Dendritic cell treated with granulocyte-macrophage colony-stimulating factor and Interleukin-4, amounts not matched to agents 40 ng/mL and 50 ng/mL, for 4 days (primary cell): ENCODE measurements around the gene PPARG.
A peak's percentile ranks its signal among the peaks of the same experiment; 100 is the strongest.

Experiments
- H3K27ac Mint-ChIP-seq: one replicate; pipeline ENCODE4 v1.8.0; 2022; ENCODE audit warnings: mild to moderate bottlenecking, mixed read lengths
- H3K27me3 Mint-ChIP-seq: one replicate; pipeline ENCODE4 v1.8.0; 2022; ENCODE audit warnings: mild to moderate bottlenecking, mixed read lengths
- H3K36me3 Mint-ChIP-seq: one replicate; pipeline ENCODE4 v1.8.0; 2022; ENCODE audit warnings: low read depth, mixed read lengths
- H3K4me1 Mint-ChIP-seq: one replicate; pipeline ENCODE4 v1.8.0; 2022; ENCODE audit warnings: low read depth, mixed read lengths
- H3K4me3 Mint-ChIP-seq: one replicate; pipeline ENCODE4 v1.8.0; 2022; ENCODE audit warnings: mild to moderate bottlenecking, moderate library complexity, mixed read lengths
- H3K9me3 Mint-ChIP-seq: one replicate; pipeline ENCODE4 v1.8.0; 2022; ENCODE audit warnings: mixed read lengths
- intact Hi-C: fragments of 100-400 bp; cut with micrococcal nuclease; formaldehyde crosslinking; loops from one replicate; pipeline ENCODE4 v1.15.0; 2022

Gene PPARG

DNA sequence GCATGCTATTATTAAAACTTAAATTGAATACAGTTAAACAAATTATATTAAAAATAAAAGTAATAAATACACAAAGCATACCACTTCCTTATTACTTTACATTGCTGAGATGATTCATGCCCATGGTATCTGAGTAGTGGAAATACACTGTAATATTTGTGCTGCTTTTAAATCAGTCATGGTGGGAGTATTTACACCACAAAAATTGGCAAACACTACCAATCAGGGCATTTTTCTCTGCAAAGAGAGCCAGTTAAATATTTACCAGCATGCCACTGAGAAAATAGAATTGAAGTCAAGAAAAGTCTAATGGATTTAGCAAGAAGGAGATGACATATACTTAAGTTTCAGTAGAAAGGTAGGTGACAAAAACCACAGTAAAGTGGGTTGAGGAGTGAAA lies 19.6 kb downstream of the PPARG start:
- no peaks in the 10 kb centered on the region for H3K27me3 Mint-ChIP-seq
- H3K36me3 Mint-ChIP-seq = no peaks in the 10 kb centered on the region
- peak overlapping the region; percentile 57 for H3K27ac Mint-ChIP-seq
- H3K4me1 Mint-ChIP-seq = peaks cover 39% of the 10 kb centered on the region
- no peaks in the 10 kb centered on the region for H3K9me3 Mint-ChIP-seq
- intact Hi-C loops = no loop called here
- H3K4me3 Mint-ChIP-seq = no peak overlapping the region

DNA sequence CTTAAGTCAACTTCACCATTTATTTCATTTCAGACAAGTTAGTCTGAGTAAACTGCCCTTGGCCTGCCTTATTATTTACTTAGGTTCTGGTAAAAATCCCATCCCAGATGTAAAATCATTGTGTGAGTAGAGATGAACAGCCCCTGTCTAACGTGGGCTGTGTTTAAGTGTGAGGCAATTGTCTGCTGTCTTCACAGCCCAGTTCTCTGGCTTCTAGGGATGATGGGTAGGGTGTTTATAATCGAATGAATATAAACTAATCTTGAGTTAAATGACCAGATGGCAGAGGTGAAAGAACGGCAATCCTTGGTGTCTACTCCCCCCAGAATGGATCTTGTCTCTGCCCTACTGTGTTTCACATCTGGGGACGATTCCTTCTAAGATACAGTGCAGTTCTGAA lies 20.8 kb downstream of the PPARG start:
- Mint-ChIP-seq H3K27ac (no peak overlapping the region), H3K9me3 (no peaks in the 10 kb centered on the region), H3K36me3 (peaks cover 5% of the 10 kb centered on the region), H3K4me3 (no peak overlapping the region), H3K4me1 (peaks cover 30% of the 10 kb centered on the region), H3K27me3 (no peaks in the 10 kb centered on the region)
- intact Hi-C loops = no loop called here

DNA sequence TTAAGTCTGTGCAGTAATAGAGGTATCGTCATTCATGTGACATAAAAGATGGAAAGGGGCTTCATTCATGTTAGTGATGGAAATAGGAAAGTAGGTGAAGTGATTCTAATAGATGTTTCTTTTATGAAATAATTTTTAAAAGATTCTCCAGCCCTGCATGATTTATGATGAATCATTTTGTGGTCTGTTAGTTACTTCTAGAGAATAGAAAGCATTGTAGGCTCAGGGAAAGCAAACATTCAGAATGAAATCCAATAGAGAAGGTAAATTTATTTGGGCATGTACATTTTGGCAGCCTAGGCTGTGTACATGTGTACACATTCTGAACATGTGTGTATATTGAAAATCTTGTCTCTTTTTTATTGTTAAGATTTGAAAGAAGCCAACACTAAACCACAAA lies 23.1 kb downstream of the PPARG start:
- peaks cover 21% of the 10 kb centered on the region for H3K36me3 Mint-ChIP-seq
- H3K4me1 Mint-ChIP-seq = peaks cover 41% of the 10 kb centered on the region
- intact Hi-C loops = no loop called here
- no peaks in the 10 kb centered on the region for H3K27me3 Mint-ChIP-seq
- no peak overlapping the region for H3K4me3 Mint-ChIP-seq
- H3K9me3 Mint-ChIP-seq = no peaks in the 10 kb centered on the region
- H3K27ac Mint-ChIP-seq = no peak overlapping the region

DNA sequence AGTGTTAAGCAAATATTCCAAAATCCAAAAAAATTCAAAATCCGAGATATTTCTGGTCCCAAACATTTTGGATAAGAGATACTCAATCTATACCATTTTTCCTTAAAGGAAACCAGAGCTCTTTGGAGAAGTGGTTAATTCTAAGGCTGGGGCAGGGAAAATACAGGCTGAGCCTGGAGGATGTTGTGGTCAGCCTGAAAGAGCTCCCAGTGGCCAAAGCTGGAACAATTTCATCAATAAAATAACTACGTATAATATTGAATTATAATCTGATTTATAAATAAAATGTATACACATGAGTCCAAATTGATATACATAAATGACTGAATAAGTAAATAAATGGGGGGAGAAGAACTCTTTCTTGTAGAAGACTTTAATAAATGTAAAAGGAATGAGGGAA lies 24.6 kb downstream of the PPARG start:
- Mint-ChIP-seq H3K27ac (no peak overlapping the region), H3K4me3 (no peak overlapping the region), H3K4me1 (peaks cover 29% of the 10 kb centered on the region), H3K9me3 (no peaks in the 10 kb centered on the region), H3K27me3 (no peaks in the 10 kb centered on the region), H3K36me3 (peaks cover 21% of the 10 kb centered on the region)
- intact Hi-C loops = no loop called here

DNA sequence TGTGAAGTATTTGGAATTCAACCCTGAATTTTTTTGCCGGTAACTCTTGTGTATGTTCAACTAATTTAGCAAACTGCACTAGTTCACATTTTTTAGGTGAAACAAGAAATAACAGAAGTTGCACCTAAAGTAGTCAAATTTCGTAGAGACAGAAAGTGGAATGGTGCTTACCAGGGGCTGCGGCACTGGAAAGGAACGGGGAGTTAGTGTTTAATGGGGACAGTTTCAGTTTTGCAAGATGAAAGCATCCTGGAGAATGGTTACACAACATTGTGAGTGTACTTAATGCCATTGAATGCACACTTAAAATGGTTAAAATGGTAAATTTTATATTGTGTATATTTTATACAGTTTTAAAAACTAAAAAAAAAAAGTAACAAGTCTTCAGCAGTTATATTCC lies 27.4 kb downstream of the PPARG start:
- Mint-ChIP-seq H3K36me3 (peaks cover 21% of the 10 kb centered on the region), H3K27ac (no peak overlapping the region), H3K4me1 (peaks cover 29% of the 10 kb centered on the region), H3K9me3 (no peaks in the 10 kb centered on the region), H3K27me3 (no peaks in the 10 kb centered on the region), H3K4me3 (no peak overlapping the region)
- intact Hi-C loops = no loop called here

DNA sequence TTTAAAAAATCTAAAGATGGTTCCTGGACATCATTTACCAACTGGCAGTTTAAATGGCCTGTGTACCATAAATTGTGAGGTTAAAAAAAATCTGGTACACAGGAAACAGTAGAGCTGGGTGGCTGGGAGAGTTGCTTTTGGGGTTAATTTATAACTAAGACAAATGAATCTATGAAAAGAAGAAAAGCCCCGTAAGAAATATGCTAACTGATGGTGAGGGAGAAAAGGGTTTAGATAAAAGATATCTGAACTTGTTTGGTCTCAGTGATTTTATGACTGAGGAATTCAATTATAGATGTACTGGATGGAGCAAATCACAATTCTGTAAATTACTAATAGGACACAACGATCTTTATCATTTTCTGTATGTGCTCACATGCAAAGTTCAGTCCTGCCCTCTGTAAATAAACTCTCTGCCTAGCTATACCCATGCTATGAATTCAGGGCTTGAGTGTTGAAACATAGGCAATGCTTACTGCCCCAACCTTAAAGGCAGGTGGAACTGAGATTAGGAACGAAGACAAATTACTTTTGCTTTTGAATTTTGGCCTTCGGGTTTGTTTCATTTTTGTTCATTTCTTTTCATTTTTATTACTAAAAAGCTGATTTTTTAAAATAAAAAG lies 28.0 kb downstream of the PPARG start:
- intact Hi-C loops = no loop called here
- H3K4me1 Mint-ChIP-seq = peaks cover 30% of the 10 kb centered on the region

DNA sequence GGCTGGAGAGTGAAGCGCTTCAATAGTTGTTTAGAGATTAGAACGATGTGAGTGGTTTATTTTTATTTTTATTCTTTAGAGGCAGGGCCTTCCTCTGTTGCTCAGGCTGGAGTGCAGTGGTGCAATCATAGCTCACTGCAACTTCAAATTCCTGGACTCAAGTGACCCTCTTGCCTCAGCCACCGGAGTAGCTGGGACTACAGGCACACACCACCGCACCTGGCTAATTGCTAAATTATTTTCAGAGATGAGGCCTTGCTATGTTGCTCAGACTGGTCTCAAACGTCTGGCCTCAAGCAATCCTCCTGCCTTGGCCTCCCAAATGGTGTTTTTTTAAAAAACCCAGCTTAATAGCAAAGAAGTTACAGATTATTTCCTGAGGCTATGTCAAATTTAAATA lies 29.0 kb downstream of the PPARG start:
- Mint-ChIP-seq H3K27me3 (no peaks in the 10 kb centered on the region), H3K27ac (no peak overlapping the region), H3K9me3 (no peaks in the 10 kb centered on the region), H3K4me3 (no peak overlapping the region), H3K36me3 (peaks cover 26% of the 10 kb centered on the region), H3K4me1 (peaks cover 34% of the 10 kb centered on the region)
- intact Hi-C loops = no loop called here

More for the DNA sequence above, 28.0 kb downstream of the PPARG start:
- Mint-ChIP-seq H3K36me3 (peaks cover 21% of the 10 kb centered on the region), H3K27ac (no peak overlapping the region), H3K27me3 (no peaks in the 10 kb centered on the region), H3K4me3 (no peak overlapping the region), H3K9me3 (no peaks in the 10 kb centered on the region)

DNA sequence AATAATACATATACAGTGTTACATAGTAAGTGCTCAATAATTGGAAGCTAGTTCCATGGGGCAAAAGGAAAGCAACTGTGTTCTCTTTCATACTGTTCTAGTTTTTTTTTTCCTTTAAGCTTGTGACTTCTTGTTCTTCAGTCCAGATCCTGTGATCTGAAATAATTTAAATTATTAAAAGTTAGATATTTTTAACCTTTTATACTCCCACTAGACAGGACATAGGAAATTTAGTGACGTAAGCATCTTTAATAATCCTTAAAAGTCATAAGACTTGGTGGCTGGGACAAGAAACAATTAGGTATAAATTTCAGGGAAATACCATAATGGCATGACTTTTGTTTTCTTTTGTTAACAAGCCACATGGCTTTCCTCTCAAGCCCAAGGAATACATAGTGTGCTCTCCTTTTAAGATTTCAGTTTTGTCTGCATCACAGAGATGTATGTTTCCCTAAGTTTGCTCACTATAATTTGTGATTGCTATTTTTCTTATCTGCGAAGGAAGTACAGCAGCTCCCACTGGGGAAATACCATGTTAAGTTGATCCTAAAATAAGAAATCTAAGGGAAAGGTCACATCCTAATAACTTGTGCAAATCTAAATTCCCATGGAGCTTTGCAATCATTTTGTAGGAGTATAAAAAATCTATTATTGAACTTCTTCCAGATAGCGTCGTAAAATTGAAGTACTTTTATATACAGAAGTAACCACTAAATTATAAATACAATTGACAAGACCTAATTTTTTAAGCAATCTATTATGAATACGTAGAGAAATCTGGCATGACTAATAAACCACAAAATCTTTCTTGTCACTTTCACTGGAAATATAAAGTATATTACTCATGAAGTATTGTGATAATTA lies 30.1 kb downstream of the PPARG start:
- no peaks in the 10 kb centered on the region for H3K9me3 Mint-ChIP-seq
- H3K27me3 Mint-ChIP-seq = no peaks in the 10 kb centered on the region
- peaks cover 45% of the 10 kb centered on the region for H3K4me1 Mint-ChIP-seq
- intact Hi-C loops = no loop called here
- H3K27ac Mint-ChIP-seq = no peak overlapping the region
- H3K4me3 Mint-ChIP-seq = no peak overlapping the region
- H3K36me3 Mint-ChIP-seq = peaks cover 26% of the 10 kb centered on the region

DNA sequence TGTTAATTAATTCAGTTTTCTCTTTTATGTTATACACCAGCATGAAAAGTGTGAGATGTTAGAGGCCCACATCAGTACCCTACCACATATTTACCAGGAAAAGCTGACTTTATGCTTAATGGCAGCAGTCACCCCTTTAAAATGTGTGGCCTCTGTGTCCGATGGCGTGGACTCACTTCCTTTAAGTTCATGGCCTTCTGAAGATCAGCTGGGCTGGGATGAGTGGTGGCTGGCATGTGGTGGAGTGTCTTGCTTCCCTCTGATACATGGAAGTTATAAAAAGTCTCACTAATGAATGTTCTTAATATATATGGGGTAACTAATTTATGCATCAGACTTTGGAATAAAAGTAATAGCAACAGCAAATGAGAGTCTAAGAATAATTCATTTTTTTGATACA lies 32.1 kb downstream of the PPARG start:
- H3K4me3 Mint-ChIP-seq = no peak overlapping the region
- H3K9me3 Mint-ChIP-seq = no peaks in the 10 kb centered on the region
- H3K27ac Mint-ChIP-seq = no peak overlapping the region
- H3K27me3 Mint-ChIP-seq = no peaks in the 10 kb centered on the region
- peaks cover 50% of the 10 kb centered on the region for H3K4me1 Mint-ChIP-seq
- intact Hi-C loops = no loop called here
- H3K36me3 Mint-ChIP-seq = peaks cover 14% of the 10 kb centered on the region

DNA sequence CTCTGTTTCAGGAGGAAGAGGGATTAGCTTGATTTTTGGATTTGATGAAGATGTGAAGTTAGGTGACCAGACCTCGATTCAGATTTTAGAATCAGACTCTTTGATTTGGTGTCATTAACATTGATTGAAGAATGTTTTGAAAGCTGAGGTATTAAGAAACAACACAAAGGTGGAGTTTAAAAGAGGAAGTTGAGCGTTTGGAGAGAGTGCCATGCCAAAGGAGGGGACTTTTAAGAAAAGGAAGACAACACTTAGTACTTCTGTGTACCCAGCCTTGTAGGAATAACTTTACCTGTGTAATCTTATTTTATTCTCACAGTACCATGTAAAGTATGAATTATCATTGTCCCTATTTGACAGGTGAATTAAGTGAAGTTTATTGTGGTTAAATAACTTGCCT lies 34.4 kb downstream of the PPARG start:
- Mint-ChIP-seq H3K4me3 (no peak overlapping the region), H3K4me1 (peaks cover 51% of the 10 kb centered on the region), H3K36me3 (peaks cover 11% of the 10 kb centered on the region), H3K9me3 (no peaks in the 10 kb centered on the region), H3K27ac (no peak overlapping the region), H3K27me3 (no peaks in the 10 kb centered on the region)
- intact Hi-C loops = no loop called here

DNA sequence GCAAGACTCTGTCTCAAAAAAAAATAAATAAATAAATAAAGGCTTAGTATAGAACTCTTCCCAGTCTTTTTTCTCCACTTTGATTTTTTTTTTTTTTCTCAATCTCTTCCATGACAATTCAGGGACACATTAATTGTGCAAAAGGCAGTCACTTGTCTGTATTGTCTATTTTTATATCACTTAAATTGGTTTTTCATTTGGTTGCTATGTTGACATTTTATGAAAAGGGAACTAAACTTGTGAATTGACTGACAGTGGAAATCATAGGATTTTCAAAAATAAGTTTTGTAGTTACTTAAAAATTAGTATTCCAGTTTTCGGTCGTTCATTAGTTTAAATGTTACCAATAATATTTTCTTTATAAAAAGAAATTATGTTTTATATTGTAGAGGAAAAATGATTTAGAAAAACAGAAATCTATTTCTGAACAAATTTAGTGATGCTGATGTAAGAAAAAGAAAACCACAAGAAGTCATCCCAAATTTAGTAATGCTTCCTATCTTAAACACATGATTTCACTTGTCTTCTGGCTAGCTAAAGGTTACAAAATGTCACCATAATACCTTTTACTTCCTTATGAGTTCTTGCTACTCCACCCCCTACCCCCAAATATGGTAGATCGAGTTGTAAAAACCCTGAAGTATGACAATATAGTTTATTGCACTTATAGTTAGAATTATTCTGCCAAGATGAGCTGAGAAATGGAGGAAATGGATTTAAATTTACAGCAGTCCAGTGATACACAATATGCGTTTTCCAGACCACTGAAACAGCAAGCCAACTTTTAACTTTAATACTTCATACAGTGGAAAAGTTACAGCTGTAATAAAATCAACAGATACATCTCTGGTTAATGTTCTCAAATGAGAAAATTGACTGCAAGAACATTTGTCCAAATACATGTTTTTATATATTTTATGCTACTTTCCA lies 37.0 kb downstream of the PPARG start:
- peaks cover 11% of the 10 kb centered on the region for H3K36me3 Mint-ChIP-seq
- intact Hi-C loops = no loop called here
- peaks cover 60% of the 10 kb centered on the region for H3K4me1 Mint-ChIP-seq
- no peaks in the 10 kb centered on the region for H3K27me3 Mint-ChIP-seq
- no peaks in the 10 kb centered on the region for H3K9me3 Mint-ChIP-seq
- H3K27ac Mint-ChIP-seq = peak overlapping the region; percentile 86
- H3K4me3 Mint-ChIP-seq = no peak overlapping the region

DNA sequence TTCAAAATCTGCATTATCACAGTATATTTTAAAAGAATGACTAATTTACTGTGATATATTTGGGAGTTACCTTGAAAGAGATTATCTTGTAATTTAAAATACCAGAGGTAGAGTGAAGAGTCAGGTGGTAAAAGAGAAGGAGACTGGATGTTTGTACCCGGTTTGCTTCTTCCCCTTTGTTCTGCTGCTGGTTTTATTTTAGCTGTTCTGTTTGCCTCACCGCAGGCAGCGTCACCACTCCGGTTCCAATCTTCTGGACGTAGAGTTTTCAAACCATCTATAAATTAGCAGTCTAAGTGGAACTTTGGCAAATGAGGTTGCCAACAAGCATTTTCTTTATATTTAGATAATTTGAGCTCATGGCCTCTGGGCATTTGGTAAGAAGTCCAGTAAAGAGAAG lies 38.2 kb downstream of the PPARG start:
- Mint-ChIP-seq H3K4me3 (no peak overlapping the region), H3K9me3 (no peaks in the 10 kb centered on the region), H3K36me3 (peaks cover 11% of the 10 kb centered on the region), H3K4me1 (peaks cover 51% of the 10 kb centered on the region), H3K27ac (no peak overlapping the region), H3K27me3 (no peaks in the 10 kb centered on the region)
- intact Hi-C loops = no loop called here

DNA sequence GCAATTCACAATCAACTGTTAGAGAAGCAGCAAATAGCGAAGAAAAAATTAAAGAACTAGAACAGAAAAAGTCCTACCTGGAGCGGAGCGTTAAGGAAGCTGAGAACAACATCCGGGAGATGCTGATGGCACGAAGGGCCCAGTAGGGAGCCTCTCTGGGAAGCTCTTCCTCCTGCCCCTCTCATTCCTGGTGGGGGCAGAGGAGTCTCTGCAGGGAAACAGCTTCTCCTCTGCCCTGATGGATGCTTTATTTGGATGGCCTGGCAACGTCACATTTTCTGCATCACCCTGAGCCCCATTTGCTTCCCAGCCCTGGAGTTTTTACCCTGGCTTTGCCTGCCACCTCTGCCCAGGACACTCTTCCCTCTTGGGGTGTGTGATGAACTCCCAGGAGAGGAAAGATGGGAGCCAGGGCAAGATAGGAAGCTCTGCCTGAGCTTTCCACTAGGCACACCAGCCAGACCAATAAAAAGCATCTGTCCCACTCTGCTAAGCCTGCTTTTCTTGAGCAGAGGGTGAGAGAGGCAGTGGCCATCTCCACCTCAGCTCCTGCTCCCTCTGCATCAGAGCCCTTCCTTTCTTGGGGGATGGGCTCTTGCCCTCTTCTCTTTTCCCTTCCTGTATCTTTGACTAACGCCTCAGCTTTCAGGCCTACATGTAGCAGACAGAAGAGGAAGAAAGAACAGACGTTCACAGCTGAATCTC lies 39.4 kb downstream of the PPARG start:
- peaks cover 6% of the 10 kb centered on the region for H3K36me3 Mint-ChIP-seq
- peak overlapping the region; percentile 40 for H3K27ac Mint-ChIP-seq
- no peaks in the 10 kb centered on the region for H3K9me3 Mint-ChIP-seq
- H3K27me3 Mint-ChIP-seq = no peaks in the 10 kb centered on the region
- peaks cover 40% of the 10 kb centered on the region for H3K4me1 Mint-ChIP-seq
- intact Hi-C loops = no loop called here
- H3K4me3 Mint-ChIP-seq = no peak overlapping the region
